ENCODE results near the gene OPHN1. TPM values are rescaled to one million over a fixed set of nuclear protein-coding genes. Genes with fewer than 3 reads are reported as not detected.

The OPHN1 gene
- total RNA-seq, 1 experiment from 2014 or later: 4.4 TPM

- TF ChIP-seq ZSCAN18 (CRISPR knock-in tag; IDR thresholded peaks at IDR 0.05) (no peak), NR1H2 (CRISPR knock-in tag; IDR thresholded peaks at IDR 0.05) (no peak), SOX15 (CRISPR knock-in tag; IDR thresholded peaks at IDR 0.05) (no peak), CREM (CRISPR knock-in tag; IDR thresholded peaks at IDR 0.05) (no peak), ZNF263 (CRISPR knock-in tag; IDR thresholded peaks at IDR 0.05; ENCODE audit: low read depth) (no peak), ZNF671 (CRISPR knock-in tag; IDR thresholded peaks at IDR 0.05) (no peak), FOXP4 (CRISPR knock-in tag; IDR thresholded peaks at IDR 0.05) (no peak), ZNF219 (CRISPR knock-in tag; IDR thresholded peaks at IDR 0.05; ENCODE audit: borderline replicate concordance) (no peak), MXD4 (CRISPR knock-in tag; IDR thresholded peaks at IDR 0.05; ENCODE audit: borderline replicate concordance) (no peak), FOXK1 (CRISPR knock-in tag; IDR thresholded peaks at IDR 0.05) (no peak), HMGA2 (CRISPR knock-in tag; IDR thresholded peaks at IDR 0.05) (no peak)
Measured at GRCh38 chrX:68411729-68412128, 21.6 kb downstream of the OPHN1 start (continued).

- no peak overlapping the region for H3K27ac Mint-ChIP-seq
- TF ChIP-seq, protein P1, sequence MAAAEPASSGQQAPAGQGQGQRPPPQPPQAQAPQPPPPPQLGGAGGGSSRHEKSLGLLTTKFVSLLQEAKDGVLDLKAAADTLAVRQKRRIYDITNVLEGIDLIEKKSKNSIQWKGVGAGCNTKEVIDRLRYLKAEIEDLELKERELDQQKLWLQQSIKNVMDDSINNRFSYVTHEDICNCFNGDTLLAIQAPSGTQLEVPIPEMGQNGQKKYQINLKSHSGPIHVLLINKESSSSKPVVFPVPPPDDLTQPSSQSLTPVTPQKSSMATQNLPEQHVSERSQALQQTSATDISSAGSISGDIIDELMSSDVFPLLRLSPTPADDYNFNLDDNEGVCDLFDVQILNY (CRISPR knock-in tag; IDR thresholded peaks at IDR 0.05): no peak
- no peak for TF ChIP-seq ZNF416 (CRISPR knock-in tag; IDR thresholded peaks at IDR 0.05)
- TF ChIP-seq ARID4B (CRISPR knock-in tag; IDR thresholded peaks at IDR 0.05; ENCODE audit: borderline replicate concordance): no peak
- TF ChIP-seq ZMAT4 (CRISPR knock-in tag; IDR thresholded peaks at IDR 0.05): no peak
- H3K27me3 Mint-ChIP-seq (ENCODE audit: low read depth): no peaks in the 10 kb centered on the region
- no peaks in the 10 kb centered on the region for H3K9me3 Mint-ChIP-seq
- no peak for ATAC-seq
- no peak overlapping the region for H3K4me3 Mint-ChIP-seq
- no peaks in the 10 kb centered on the region for H3K4me1 Mint-ChIP-seq
- DNase-seq (ENCODE audit: low spot score): no peak
- ChIA-PET POLR2A (no interaction called here), CTCF (interaction anchor here (0.6 kb wide), 1 partner anchor 536 kb away, joined by 3 read pairs; no protein-coding TSS in a partner anchor)
- H3K36me3 Mint-ChIP-seq: no peaks in the 10 kb centered on the region
Measured at GRCh38 chrX:68409194-68409593, 24.1 kb downstream of the OPHN1 start.

DNA sequence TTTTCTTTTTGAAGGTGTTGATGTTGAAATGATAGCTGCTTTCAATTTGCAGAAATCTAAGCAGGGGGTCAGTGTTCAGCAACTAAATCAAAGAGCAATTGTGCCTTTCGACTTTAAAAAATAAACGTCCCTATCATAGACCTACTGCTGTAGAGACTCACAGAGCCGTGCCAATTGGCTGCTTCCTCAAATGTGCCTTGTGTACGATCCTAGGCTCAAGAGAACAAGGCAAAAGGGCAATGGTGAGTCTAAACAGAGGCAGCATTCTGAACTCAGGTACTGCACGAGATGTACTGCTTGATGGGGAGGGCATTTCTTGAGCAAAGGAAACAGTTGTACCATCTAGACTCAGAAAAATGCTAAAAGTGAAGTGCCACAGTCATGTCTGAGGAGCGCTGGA lies 29.8 kb downstream of the OPHN1 start:
- CTCF ChIA-PET: no interaction called here
- Mint-ChIP-seq H3K4me3 (no peak overlapping the region), H3K27me3 (ENCODE audit: low read depth) (no peaks in the 10 kb centered on the region), H3K4me1 (peaks cover 6% of the 10 kb centered on the region; the same call in 1 of the 2 replicates), H3K27ac (no peak overlapping the region), H3K36me3 (no peaks in the 10 kb centered on the region), H3K9me3 (no peaks in the 10 kb centered on the region)
- DNase-seq (ENCODE audit: low spot score) (no peak), ATAC-seq (no peak)
- POLR2A ChIA-PET: no interaction called here
- TF ChIP-seq JUN (CRISPR knock-in tag; IDR thresholded peaks at IDR 0.05) (no peak), E2F4 (CRISPR knock-in tag; IDR thresholded peaks at IDR 0.05; ENCODE audit: borderline replicate concordance, low read depth) (no peak), STAT6 (CRISPR knock-in tag; conservative IDR thresholded peaks at IDR 0.05; ENCODE audit: low read depth) (no peak), ZNF317 (CRISPR knock-in tag; IDR thresholded peaks at IDR 0.05; ENCODE audit: borderline replicate concordance, low read depth) (no peak), EMX1 (CRISPR knock-in tag; IDR thresholded peaks at IDR 0.05) (no peak)
- TF ChIP-seq, protein P2, sequence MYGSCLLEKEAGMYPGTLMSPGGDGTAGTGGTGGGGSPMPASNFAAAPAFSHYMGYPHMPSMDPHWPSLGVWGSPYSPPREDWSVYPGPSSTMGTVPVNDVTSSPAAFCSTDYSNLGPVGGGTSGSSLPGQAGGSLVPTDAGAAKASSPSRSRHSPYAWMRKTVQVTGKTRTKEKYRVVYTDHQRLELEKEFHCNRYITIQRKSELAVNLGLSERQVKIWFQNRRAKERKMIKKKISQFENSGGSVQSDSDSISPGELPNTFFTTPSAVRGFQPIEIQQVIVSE (CRISPR knock-in tag; IDR thresholded peaks at IDR 0.05; ENCODE audit: borderline replicate concordance): no peak
